Breast epithelium (tissue), 4 donors: ENCODE measurements around the gene CYFIP1. TPM values are rescaled to one million over a fixed set of nuclear protein-coding genes. Genes with fewer than 3 reads are reported as not detected.

Source experiments
- DNase-seq, 2 donors: peaks; one replicate each; pipeline ENCODE4 v3.0.0-alpha.2; 2019; ENCODE audit warnings: low spot score in 2 of 2
- H3K27ac ChIP-seq, 2 donors: fragments of 200-600 bp; sonication (generic) in 1 of 2; one replicate each; pipeline ENCODE4 v1.5.1; 2016 to 2019; ENCODE audit warnings: mild to moderate bottlenecking in 1 of 2
- H3K27me3 ChIP-seq, 2 donors: fragments of 200-600 bp; sonication (generic) in 1 of 2; one replicate each; pipeline versions ENCODE4 v1.5.1 to v1.6.0; 2017 to 2019; ENCODE audit warnings: control low read depth in 1 of 2, mild to moderate bottlenecking in 1 of 2
- H3K36me3 ChIP-seq: fragments of 200-600 bp; one replicate; pipeline ENCODE4 v1.5.1; 2019
- H3K4me1 ChIP-seq, 2 donors: fragments of 200-600 bp; sonication (generic); one replicate each; pipeline ENCODE4 v1.5.1; 2016 to 2019; ENCODE audit warnings: control low read depth in 1 of 2
- H3K4me3 ChIP-seq, 3 donors: fragments of 200-600 bp; sonication (generic); 1 replicate in 2 of 3; 2 replicates in 1 of 3; pipeline ENCODE4 v1.5.1; 2016 to 2019; ENCODE audit warnings: mild to moderate bottlenecking in 3 of 3, moderate library complexity in 2 of 3
- H3K9me3 ChIP-seq, 2 donors: fragments of 200-600 bp; sonication (generic) in 1 of 2; one replicate each; pipeline ENCODE4 v1.5.1; 2016 to 2019; ENCODE audit warnings: control low read depth in 1 of 2
- CTCF ChIP-seq, 3 donors: fragments of 450-650 bp; IDR thresholded peaks; one replicate each; pipeline ENCODE4 v1.5.1; 2016 to 2017; ENCODE audit warnings: antibody characterized with exemption in 3 of 3, mild to moderate bottlenecking in 3 of 3, moderate library complexity in 3 of 3
- POLR2A ChIP-seq: fragments of 450-650 bp; IDR thresholded peaks from one replicate; pipeline ENCODE4 v1.6.1; 2016; ENCODE audit warnings: antibody characterized with exemption, mild to moderate bottlenecking, moderate library complexity
- POLR2AphosphoS5 ChIP-seq, 3 donors: sonication (generic); formaldehyde crosslinking; IDR thresholded peaks; one replicate each; pipeline ENCODE4 v1.6.1; 2017; ENCODE audit warnings: antibody characterized with exemption in 3 of 3
- intact Hi-C: fragments of 100-400 bp; cut with DNase I; formaldehyde crosslinking; loops from one replicate; pipeline ENCODE4 v1.15.1; 2023; ENCODE audit warnings: low total_unique reads
- total RNA-seq, 3 donors: library from RNA; depleted of rRNA; stranded (reverse); fragments of >200 nt; gene quantifications; one replicate each; pipeline ENCODE4 v1.1.0, GENCODE V29; 2016

CYFIP1 gene
- total RNA-seq, 3 donors from 2014 or later: 97.9 to 128 (median 124) TPM

- no peak overlapping the region for H3K27ac ChIP-seq
- no peak for TF ChIP-seq POLR2A
- no peak for TF ChIP-seq CTCF (IDR thresholded peaks at IDR 0.05)
- no peak for TF ChIP-seq POLR2AphosphoS5 (IDR thresholded peaks at IDR 0.05)
- H3K4me1 ChIP-seq: peaks cover 3 to 10% of the 10 kb centered on the region in 2 donors
- H3K36me3 ChIP-seq: no peaks in the 10 kb centered on the region
- DNase-seq: no peak
- no peaks in the 10 kb centered on the region for H3K27me3 ChIP-seq
- H3K4me3 ChIP-seq: no peak overlapping the region
- intact Hi-C loops: no loop called here
- H3K9me3 ChIP-seq: no peaks in the 10 kb centered on the region
Measured at GRCh38 chr15:22974745-22975144, 5.4 kb downstream of the CYFIP1 start.

GRCh38 chr15:22973987-22974386, 6.2 kb downstream of the CYFIP1 start:
- no peak for TF ChIP-seq POLR2AphosphoS5 (IDR thresholded peaks at IDR 0.05)
- no peak for TF ChIP-seq CTCF (IDR thresholded peaks at IDR 0.05)
- TF ChIP-seq POLR2A: no peak

GRCh38 chr15:22973286-22973685, 6.9 kb downstream of the CYFIP1 start:
- DNase-seq: no peak
- Histone ChIP-seq H3K36me3 (no peaks in the 10 kb centered on the region), H3K9me3 (no peaks in the 10 kb centered on the region), H3K27me3 (no peaks in the 10 kb centered on the region), H3K27ac (no peak overlapping the region), H3K4me3 (no peak overlapping the region), H3K4me1 (peaks cover 0 to 3% of the 10 kb centered on the region in 2 donors)
- intact Hi-C loops: no loop called here
- TF ChIP-seq POLR2A (no peak), POLR2AphosphoS5 (IDR thresholded peaks at IDR 0.05) (no peak), CTCF (IDR thresholded peaks at IDR 0.05) (no peak)

More at GRCh38 chr15:22973987-22974386, 6.2 kb downstream of the CYFIP1 start:
- Histone ChIP-seq H3K9me3 (no peaks in the 10 kb centered on the region), H3K4me3 (no peak overlapping the region), H3K36me3 (no peaks in the 10 kb centered on the region), H3K27ac (no peak overlapping the region), H3K27me3 (no peaks in the 10 kb centered on the region), H3K4me1 (peaks cover 0 to 9% of the 10 kb centered on the region in 2 donors)
- no peak for DNase-seq
- intact Hi-C loops: no loop called here

GRCh38 chr15:22969489-22969888, 10.7 kb downstream of the CYFIP1 start:
- no peaks in the 10 kb centered on the region for H3K9me3 ChIP-seq
- H3K27ac ChIP-seq: no peak overlapping the region
- no peaks in the 10 kb centered on the region for H3K4me1 ChIP-seq
- no peak overlapping the region for H3K4me3 ChIP-seq
- TF ChIP-seq POLR2A: no peak
- TF ChIP-seq POLR2AphosphoS5 (IDR thresholded peaks at IDR 0.05): no peak
- TF ChIP-seq CTCF (IDR thresholded peaks at IDR 0.05): no peak
- H3K36me3 ChIP-seq: no peaks in the 10 kb centered on the region
- DNase-seq: no peak
- no peaks in the 10 kb centered on the region for H3K27me3 ChIP-seq
- intact Hi-C loops: no loop called here

GRCh38 chr15:22968366-22968765, 11.8 kb downstream of the CYFIP1 start:
- no peak for TF ChIP-seq CTCF (IDR thresholded peaks at IDR 0.05)
- TF ChIP-seq POLR2A: no peak
- no peak for TF ChIP-seq POLR2AphosphoS5 (IDR thresholded peaks at IDR 0.05)

More at GRCh38 chr15:22968366-22968765, 11.8 kb downstream of the CYFIP1 start:
- no peak overlapping the region for H3K27ac ChIP-seq
- no peaks in the 10 kb centered on the region for H3K9me3 ChIP-seq
- no peak for DNase-seq
- no peaks in the 10 kb centered on the region for H3K4me1 ChIP-seq
- H3K27me3 ChIP-seq: no peaks in the 10 kb centered on the region
- H3K36me3 ChIP-seq: no peaks in the 10 kb centered on the region
- intact Hi-C loops: no loop called here
- H3K4me3 ChIP-seq: no peak overlapping the region
